A673 (cell line): Measurements from ENCODE around the gene BAG2. TPM values are rescaled to one million over a fixed set of nuclear protein-coding genes. Genes with fewer than 3 reads are reported as not detected.

Source experiments
- BruUV-seq: library from RNA; stranded (reverse); fragments of 400-500 nt; replicated peaks from 2 replicates; lab custom pipeline; 2021; lab: Mats Ljungman, UMichigan
- CTCF ChIA-PET: fragments of 300-600 bp; sonication (Branson Sonifier 250); formaldehyde crosslinking; loops from one replicate; lab custom pipeline; 2022; ENCODE audit warnings: antibody characterized with exemption; lab: Charles Lee
- POLR2A ChIA-PET: fragments of 300-600 bp; sonication (Branson Sonifier 250); formaldehyde crosslinking; loops from one replicate; lab custom pipeline; 2022; ENCODE audit warnings: antibody characterized with exemption; ENCODE audit not compliant: low non-redundant PET; lab: Charles Lee
- DNase-seq: peaks from one replicate; pipeline ENCODE4 v3.0.0-alpha.2; 2015; ENCODE audit warnings: low spot score
- H3K27ac ChIP-seq: fragments of 200-600 bp; sonication (generic); 2 replicates; pipeline ENCODE4 v1.5.1; 2016; ENCODE audit warnings: mixed run types, low read depth, mild to moderate bottlenecking, mixed read lengths, antibody characterized with exemption, low read length; ENCODE audit not compliant: poor library complexity, severe bottlenecking
- H3K27me3 ChIP-seq: fragments of 200-600 bp; sonication (generic); replicated peaks from 2 replicates; pipeline ENCODE4 v1.6.1; 2017; ENCODE audit warnings: mixed run types, low read depth, mild to moderate bottlenecking, mixed read lengths, antibody characterized with exemption, low read length; ENCODE audit not compliant: insufficient read depth, poor library complexity
- H3K36me3 ChIP-seq: fragments of 200-600 bp; sonication (generic); 2 replicates; pipeline ENCODE4 v1.6.1; 2016; ENCODE audit warnings: mixed run types, mild to moderate bottlenecking, mixed read lengths, antibody characterized with exemption, low read length; ENCODE audit not compliant: insufficient read depth, poor library complexity, severe bottlenecking
- H3K4me1 ChIP-seq: fragments of 200-600 bp; sonication (generic); 2 replicates; pipeline ENCODE4 v1.6.1; 2017; ENCODE audit warnings: mixed run types, mild to moderate bottlenecking, mixed read lengths, antibody characterized with exemption, low read length; ENCODE audit not compliant: insufficient read depth, poor library complexity, severe bottlenecking
- H3K4me3 ChIP-seq: fragments of 200-600 bp; sonication (generic); 2 replicates; pipeline ENCODE4 v1.5.1; 2016; ENCODE audit warnings: low read depth, mixed run types, mild to moderate bottlenecking, mixed read lengths, low read length; ENCODE audit not compliant: poor library complexity, severe bottlenecking
- H3K9me3 ChIP-seq: fragments of 200-600 bp; sonication (generic); 2 replicates; pipeline ENCODE4 v1.6.1; 2016; ENCODE audit warnings: mixed run types, low read depth, mild to moderate bottlenecking, mixed read lengths, antibody characterized with exemption, low read length; ENCODE audit not compliant: poor library complexity, severe bottlenecking
- EZH2 ChIP-seq: fragments of 200-600 bp; sonication (generic); IDR thresholded peaks from 2 replicates; pipeline ENCODE4 v1.6.1; 2017; ENCODE audit warnings: borderline replicate concordance, low read depth, mild to moderate bottlenecking, mixed read lengths, antibody characterized with exemption, low read length; ENCODE audit not compliant: poor library complexity, severe bottlenecking
- intact Hi-C: fragments of 100-400 bp; cut with micrococcal nuclease; formaldehyde crosslinking; loops from one replicate; pipeline ENCODE4 v1.10.0; 2022; ENCODE audit not compliant: unreplicated experiment
- total RNA-seq: library from RNA; stranded (reverse); gene quantifications from 2 replicates; pipeline ENCODE4 v1.2.3, GENCODE V29; 2021
- TF ChIP-seq, protein P1 (sequence below): fragments of 300-800, 200-600 bp; sonication (generic); conservative IDR thresholded peaks from 2 replicates; pipeline ENCODE4 v1.5.1; 2017; ENCODE audit warnings: low read depth, mild to moderate bottlenecking, antibody characterized with exemption, low read length, moderate library complexity, mixed read lengths

The BAG2 gene
- total RNA-seq, 1 experiment from 2014 or later, result 27.0 TPM

DNA sequence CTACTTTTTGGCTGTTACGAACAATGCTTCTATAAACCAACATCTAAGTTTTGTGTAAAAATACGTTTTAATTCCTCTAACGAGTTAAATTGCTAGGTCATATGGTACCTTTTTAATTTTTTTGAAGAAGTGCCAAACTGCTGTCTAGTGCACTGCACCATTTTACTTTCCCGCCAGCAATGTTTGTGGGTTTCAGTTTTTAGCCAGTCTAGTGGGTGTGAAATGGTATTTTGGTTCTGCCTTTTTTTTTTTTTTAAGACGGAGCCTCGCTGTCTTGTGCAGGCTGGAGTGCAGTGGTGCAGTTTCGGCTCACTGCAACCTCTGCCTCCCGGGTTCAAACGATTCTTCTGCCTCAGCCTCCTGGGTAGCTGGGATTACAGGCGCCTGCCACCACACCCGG is 34.1 kb upstream of the BAG2 start:
- BruUV-seq, result no TSS peak
- H3K27ac ChIP-seq, result no peak overlapping the region
- no peak for TF ChIP-seq EZH2
- TF ChIP-seq, protein P1, sequence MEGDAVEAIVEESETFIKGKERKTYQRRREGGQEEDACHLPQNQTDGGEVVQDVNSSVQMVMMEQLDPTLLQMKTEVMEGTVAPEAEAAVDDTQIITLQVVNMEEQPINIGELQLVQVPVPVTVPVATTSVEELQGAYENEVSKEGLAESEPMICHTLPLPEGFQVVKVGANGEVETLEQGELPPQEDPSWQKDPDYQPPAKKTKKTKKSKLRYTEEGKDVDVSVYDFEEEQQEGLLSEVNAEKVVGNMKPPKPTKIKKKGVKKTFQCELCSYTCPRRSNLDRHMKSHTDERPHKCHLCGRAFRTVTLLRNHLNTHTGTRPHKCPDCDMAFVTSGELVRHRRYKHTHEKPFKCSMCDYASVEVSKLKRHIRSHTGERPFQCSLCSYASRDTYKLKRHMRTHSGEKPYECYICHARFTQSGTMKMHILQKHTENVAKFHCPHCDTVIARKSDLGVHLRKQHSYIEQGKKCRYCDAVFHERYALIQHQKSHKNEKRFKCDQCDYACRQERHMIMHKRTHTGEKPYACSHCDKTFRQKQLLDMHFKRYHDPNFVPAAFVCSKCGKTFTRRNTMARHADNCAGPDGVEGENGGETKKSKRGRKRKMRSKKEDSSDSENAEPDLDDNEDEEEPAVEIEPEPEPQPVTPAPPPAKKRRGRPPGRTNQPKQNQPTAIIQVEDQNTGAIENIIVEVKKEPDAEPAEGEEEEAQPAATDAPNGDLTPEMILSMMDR, result no peak
- intact Hi-C loops, result no loop called here
- H3K27me3 ChIP-seq, result no peaks in the 10 kb centered on the region
- H3K4me3 ChIP-seq, result no peak overlapping the region
- ChIA-PET POLR2A (no interaction called here), CTCF (no interaction called here)
- peaks cover 29% of the 10 kb centered on the region for H3K36me3 ChIP-seq
- H3K9me3 ChIP-seq, result no peaks in the 10 kb centered on the region
- DNase-seq, result no peak
- no peaks in the 10 kb centered on the region for H3K4me1 ChIP-seq

DNA sequence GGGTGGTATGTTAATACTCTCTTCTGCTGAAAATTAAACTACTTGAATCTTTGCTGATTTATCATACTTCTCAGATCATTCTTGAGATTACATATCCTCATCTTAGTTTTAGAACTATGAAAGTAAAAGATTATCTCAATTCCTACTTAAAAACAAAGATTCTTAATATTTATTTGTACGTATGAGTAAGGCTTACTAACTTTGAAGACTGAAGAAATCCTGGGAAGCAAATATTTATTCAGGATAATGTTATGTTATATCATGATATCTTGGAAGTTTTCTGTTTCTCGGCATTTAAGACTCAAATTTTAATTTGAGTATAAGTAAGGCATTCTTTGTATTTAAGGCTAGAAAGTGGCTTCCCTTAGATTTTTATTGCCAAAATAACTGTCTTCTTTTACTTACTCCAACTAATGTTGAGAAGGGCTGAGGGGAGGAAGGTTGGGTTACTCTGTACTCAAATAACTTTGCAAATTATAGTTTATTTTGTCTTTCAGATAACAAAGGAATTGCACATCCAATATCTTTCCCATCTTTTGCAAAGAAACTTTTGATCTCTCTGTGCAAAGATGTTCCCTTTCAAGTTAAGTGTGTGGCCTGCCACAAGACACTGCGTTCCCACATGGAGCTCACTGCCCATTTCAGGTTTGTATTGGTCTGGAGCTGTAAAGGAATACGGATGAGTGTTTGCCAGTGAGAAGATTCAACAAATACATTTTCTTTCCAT is 30.5 kb upstream of the BAG2 start:
- peaks cover 18% of the 10 kb centered on the region for H3K36me3 ChIP-seq
- CTCF ChIA-PET, result no interaction called here
- BruUV-seq, result no TSS peak
- intact Hi-C loops, result no loop called here
- no peak for DNase-seq
- no peak overlapping the region for H3K27ac ChIP-seq
- H3K4me1 ChIP-seq, result no peaks in the 10 kb centered on the region
- H3K4me3 ChIP-seq, result no peak overlapping the region
- no peaks in the 10 kb centered on the region for H3K27me3 ChIP-seq
- H3K9me3 ChIP-seq, result no peaks in the 10 kb centered on the region
- POLR2A ChIA-PET, result no interaction called here
- no peak for TF ChIP-seq EZH2
- TF ChIP-seq, protein P1, result no peak

DNA sequence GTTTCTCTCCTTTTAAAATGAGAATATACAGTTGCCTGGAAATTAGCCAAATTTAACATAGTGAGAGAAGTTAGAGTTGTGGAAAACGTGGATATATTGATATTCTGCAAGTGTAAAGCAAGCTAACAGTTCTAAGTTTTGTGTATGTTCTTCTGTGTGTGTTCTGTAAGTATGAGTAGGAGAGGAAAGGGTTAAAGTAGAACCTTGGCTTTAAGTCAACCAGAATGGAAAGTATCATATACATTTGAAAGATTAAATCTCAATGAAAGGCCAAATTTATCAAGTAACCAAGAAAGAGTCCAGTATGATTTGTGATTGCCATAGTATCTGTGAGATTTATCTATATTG is 30.0 kb upstream of the BAG2 start:
- TF ChIP-seq, protein P1, result no peak
- no peak for TF ChIP-seq EZH2
- ChIA-PET POLR2A (no interaction called here), CTCF (no interaction called here)
- Histone ChIP-seq H3K27me3 (no peaks in the 10 kb centered on the region), H3K9me3 (no peaks in the 10 kb centered on the region), H3K27ac (no peak overlapping the region), H3K4me3 (no peak overlapping the region), H3K36me3 (peaks cover 16% of the 10 kb centered on the region), H3K4me1 (no peaks in the 10 kb centered on the region)
- intact Hi-C loops, result no loop called here
- no TSS peak for BruUV-seq
- DNase-seq, result no peak
